Inflammatory macrophage treated with lipopolysaccharide for 1 hour (primary cell): ENCODE results near the gene PLEKHO2.

ENCODE experiments used
- DNase-seq, 2 donors: peaks; one replicate each; pipeline ENCODE4 v3.0.0-alpha.2; 2020 to 2022

PLEKHO2 gene

GRCh38 chr15:64893481-64894394 lies 52.0 kb downstream of the PLEKHO2 start:
- DNase-seq: peak; percentile 94 to 99

GRCh38 chr15:64894395-64895056 lies 52.8 kb downstream of the PLEKHO2 start:
- DNase-seq: no peak

GRCh38 chr15:64895285-64896065 lies 53.8 kb downstream of the PLEKHO2 start:
- DNase-seq: peak; percentile 91 to 96

- DNase-seq: no peak
These were observed 54.8 kb downstream of the PLEKHO2 start for GRCh38 chr15:64896371-64897069.

- DNase-seq: peak; percentile 75 to 88
These were observed 55.8 kb downstream of the PLEKHO2 start for GRCh38 chr15:64897345-64897985.

GRCh38 chr15:64898406-64898805 lies 56.7 kb downstream of the PLEKHO2 start:
- DNase-seq: no peak

GRCh38 chr15:64901141-64901540 lies 59.4 kb downstream of the PLEKHO2 start:
- no peak for DNase-seq

GRCh38 chr15:64901914-64902313 lies 60.2 kb downstream of the PLEKHO2 start:
- no peak for DNase-seq

GRCh38 chr15:64902863-64903262 lies 61.1 kb downstream of the PLEKHO2 start:
- no peak for DNase-seq

GRCh38 chr15:64903326-64903950 lies 61.7 kb downstream of the PLEKHO2 start:
- no peak for DNase-seq

GRCh38 chr15:64904189-64904588 lies 62.5 kb downstream of the PLEKHO2 start:
- DNase-seq: no peak

GRCh38 chr15:64905119-64905831 lies 63.6 kb downstream of the PLEKHO2 start:
- DNase-seq: peak; percentile 63 to 90

GRCh38 chr15:64905941-64906340 lies 64.2 kb downstream of the PLEKHO2 start:
- no peak for DNase-seq

GRCh38 chr15:64906402-64906801 lies 64.7 kb downstream of the PLEKHO2 start:
- no peak for DNase-seq

- DNase-seq: no peak
These were observed 66.3 kb downstream of the PLEKHO2 start for GRCh38 chr15:64907991-64908390.

- DNase-seq: no peak
These were observed 67.8 kb downstream of the PLEKHO2 start for GRCh38 chr15:64909546-64909945.

GRCh38 chr15:64911311-64912186 lies 69.8 kb downstream of the PLEKHO2 start, which contains the start of gene ANKDD1A:
Gene ANKDD1A (plus strand): TSS chr15:64911902. CDS start chr15:64911931, 29 bp downstream.
- DNase-seq: no peak

GRCh38 chr15:64912379-64913325 lies 70.9 kb downstream of the PLEKHO2 start:
- no peak for DNase-seq
